ENCODE results near the gene NANOS2. TPM values are rescaled to one million over a fixed set of nuclear protein-coding genes. Genes with fewer than 3 reads are reported as not detected.

The NANOS2 gene
- total and polyA plus RNA-seq, 9 of the 15 experiments (the other 6 are each of a cell fraction or from before 2014, with no cell fraction given), result not detected

DNA sequence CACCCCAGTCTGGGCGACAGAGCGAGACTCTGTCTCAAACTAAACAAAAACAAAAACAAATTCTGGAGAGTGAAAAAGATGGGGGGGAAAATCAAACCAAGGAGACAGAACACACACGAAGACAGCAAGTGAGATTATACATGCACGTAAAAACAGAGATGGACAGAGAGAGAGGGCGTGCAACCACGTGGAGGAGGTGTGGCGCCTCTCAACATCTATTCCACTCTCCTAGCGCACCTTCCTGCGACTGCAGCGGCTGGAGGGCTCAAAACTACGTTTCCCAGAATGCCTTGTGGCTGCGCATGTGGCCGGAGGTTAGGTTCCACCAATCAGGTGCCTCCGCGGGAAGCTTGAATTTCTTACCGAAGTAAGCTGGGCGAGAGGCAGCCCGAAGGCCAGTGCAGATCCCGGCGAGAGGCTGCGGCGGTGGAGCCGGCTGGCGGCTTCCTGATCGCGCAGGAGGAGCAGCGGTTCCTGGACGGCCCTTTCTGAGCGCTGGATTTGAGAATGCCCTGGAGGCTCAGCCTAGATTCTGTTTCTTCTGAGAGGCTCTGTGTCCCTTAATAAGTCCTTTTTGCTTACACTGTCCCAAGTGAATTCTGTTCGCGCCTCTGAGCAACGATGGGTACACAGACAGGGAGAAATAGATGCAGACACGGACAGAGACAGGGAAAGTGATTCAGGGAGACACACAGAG lies 13.1 kb upstream of the NANOS2 start (continued):
- TF ChIP-seq ZNF121 (CRISPR knock-in tag; conservative IDR thresholded peaks at IDR 0.05), result no peak
- peak; percentile 82 for TF ChIP-seq CREB1 (IDR thresholded peaks at IDR 0.05)
- peak; percentile 87 for TF ChIP-seq CREB1 (CRISPR knock-in tag; IDR thresholded peaks at IDR 0.05)
- no peak for TF ChIP-seq SNRNP70 (optimal IDR thresholded peaks at IDR 0.05; ENCODE audit: low read depth, low read length)
- TF ChIP-seq CXXC5 (CRISPR knock-in tag; IDR thresholded peaks at IDR 0.05), result peak; percentile 97
- TF ChIP-seq KLF1 (tag; IDR thresholded peaks at IDR 0.05), result no peak
- TF ChIP-seq, protein P1, sequence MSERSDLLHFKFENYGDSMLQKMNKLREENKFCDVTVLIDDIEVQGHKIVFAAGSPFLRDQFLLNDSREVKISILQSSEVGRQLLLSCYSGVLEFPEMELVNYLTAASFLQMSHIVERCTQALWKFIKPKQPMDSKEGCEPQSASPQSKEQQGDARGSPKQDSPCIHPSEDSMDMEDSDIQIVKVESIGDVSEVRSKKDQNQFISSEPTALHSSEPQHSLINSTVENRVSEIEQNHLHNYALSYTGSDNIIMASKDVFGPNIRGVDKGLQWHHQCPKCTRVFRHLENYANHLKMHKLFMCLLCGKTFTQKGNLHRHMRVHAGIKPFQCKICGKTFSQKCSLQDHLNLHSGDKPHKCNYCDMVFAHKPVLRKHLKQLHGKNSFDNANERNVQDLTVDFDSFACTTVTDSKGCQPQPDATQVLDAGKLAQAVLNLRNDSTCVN (CRISPR knock-in tag; IDR thresholded peaks at IDR 0.05), result no peak
- peak; percentile 87 for TF ChIP-seq RBFOX2 (IDR thresholded peaks at IDR 0.05; ENCODE audit: low read depth, low read length)
- no peak for TF ChIP-seq ILF3 (IDR thresholded peaks at IDR 0.05; ENCODE audit: borderline replicate concordance)
- no peak for TF ChIP-seq ZNF408 (CRISPR knock-in tag; IDR thresholded peaks at IDR 0.05; ENCODE audit: low read depth)
- no peak for TF ChIP-seq PRPF4 (IDR thresholded peaks at IDR 0.05; ENCODE audit: insufficient read depth, low read depth, low read length, poor library complexity, severe bottlenecking)
- TF ChIP-seq, protein P2, sequence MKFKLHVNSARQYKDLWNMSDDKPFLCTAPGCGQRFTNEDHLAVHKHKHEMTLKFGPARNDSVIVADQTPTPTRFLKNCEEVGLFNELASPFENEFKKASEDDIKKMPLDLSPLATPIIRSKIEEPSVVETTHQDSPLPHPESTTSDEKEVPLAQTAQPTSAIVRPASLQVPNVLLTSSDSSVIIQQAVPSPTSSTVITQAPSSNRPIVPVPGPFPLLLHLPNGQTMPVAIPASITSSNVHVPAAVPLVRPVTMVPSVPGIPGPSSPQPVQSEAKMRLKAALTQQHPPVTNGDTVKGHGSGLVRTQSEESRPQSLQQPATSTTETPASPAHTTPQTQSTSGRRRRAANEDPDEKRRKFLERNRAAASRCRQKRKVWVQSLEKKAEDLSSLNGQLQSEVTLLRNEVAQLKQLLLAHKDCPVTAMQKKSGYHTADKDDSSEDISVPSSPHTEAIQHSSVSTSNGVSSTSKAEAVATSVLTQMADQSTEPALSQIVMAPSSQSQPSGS (CRISPR knock-in tag; IDR thresholded peaks at IDR 0.05), result no peak
- TF ChIP-seq RBM34 (IDR thresholded peaks at IDR 0.05; ENCODE audit: borderline replicate concordance, insufficient read depth, low read length), result no peak
- no peak for TF ChIP-seq CCNT2 (IDR thresholded peaks at IDR 0.05; ENCODE audit: borderline replicate concordance, extremely low read depth, insufficient read length, low read depth, low read length)
- TF ChIP-seq RHOXF2B (CRISPR knock-in tag; conservative IDR thresholded peaks at IDR 0.05), result no peak
- TF ChIP-seq NCOA2 (IDR thresholded peaks at IDR 0.05; ENCODE audit: partially characterized antibody in 2 of 2), result no peak
- TF ChIP-seq, protein P3, sequence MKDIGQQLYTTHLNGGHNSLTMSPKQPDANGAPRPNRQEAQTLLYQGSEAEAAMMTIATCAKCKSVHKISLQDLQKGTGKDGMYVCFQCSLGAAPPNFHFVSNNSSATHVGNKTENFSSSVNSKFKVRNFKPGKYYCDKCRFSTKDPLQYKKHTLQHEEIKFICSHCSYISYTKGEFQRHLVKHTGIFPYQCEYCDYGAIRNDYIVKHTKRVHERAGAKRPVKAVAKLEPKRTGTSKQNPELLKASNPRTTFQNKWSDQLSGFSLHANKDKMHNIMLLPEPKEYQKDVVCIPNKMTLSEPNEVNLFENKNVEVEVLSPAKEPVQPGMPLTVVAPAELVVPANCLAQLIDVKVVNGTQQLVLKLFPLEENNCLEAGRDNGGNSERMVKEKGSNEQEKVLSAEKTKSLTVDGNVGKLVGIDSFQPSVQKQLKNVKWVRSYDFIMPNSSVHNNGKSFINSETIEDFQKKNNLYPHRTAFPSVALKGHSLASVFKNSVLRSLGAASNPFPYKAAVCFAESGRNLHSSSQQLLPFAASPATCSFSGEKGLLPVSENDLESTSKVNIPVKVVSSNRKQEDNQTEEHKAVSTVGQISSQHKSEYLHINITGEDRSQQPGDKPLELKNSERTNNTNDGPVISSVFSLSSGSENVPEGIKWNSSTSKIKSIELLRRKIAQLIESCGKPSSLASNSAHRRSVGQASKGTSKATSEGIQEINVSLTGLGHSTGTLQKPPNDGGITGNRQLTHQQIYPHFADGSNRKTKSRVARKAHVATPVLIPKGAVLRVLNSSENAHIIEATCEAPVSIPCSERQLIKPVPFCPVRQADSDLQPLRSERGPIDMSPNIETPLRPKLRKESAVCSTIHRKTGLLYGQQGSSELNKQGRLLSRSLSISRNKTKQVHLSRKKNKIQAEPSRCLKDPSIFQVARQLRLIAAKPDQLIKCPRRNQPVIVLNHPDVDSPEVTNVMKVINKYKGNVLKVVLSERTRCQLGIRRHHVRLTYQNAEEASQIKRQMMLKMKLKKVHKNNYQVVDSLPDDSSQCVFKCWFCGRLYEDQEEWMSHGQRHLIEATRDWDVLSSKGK (CRISPR knock-in tag; IDR thresholded peaks at IDR 0.05), result no peak
- no peak for TF ChIP-seq TBL1XR1 (IDR thresholded peaks at IDR 0.05; ENCODE audit: low read length in 2 of 2)
- no peak for TF ChIP-seq NCOA6 (IDR thresholded peaks at IDR 0.05)
- no peak for TF ChIP-seq IRF2 (CRISPR knock-in tag; IDR thresholded peaks at IDR 0.05)

Data from K562 (cell line).